ENCODE measurements around the gene LAMA5.

DNA sequence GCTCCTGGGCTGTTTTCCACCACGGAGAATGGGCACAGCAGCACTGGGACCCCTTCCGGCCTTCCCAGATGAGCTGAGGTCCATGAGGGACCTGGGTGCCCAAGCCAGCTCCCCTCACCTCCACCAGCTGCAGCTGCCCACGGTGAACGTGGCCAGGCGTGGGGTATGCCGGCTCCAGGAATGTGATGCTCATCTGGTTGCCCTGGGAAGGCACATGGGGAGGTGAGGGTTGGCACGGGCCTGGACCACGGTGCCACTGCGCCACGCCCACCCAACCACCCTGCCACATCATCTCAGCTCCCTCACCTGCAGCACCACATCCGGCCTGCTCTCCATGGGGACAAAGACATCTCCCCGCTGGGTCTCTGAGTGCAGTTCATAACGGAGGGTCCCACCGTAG is 40.6 kb downstream of the LAMA5 start:
- TF ChIP-seq, protein P1, sequence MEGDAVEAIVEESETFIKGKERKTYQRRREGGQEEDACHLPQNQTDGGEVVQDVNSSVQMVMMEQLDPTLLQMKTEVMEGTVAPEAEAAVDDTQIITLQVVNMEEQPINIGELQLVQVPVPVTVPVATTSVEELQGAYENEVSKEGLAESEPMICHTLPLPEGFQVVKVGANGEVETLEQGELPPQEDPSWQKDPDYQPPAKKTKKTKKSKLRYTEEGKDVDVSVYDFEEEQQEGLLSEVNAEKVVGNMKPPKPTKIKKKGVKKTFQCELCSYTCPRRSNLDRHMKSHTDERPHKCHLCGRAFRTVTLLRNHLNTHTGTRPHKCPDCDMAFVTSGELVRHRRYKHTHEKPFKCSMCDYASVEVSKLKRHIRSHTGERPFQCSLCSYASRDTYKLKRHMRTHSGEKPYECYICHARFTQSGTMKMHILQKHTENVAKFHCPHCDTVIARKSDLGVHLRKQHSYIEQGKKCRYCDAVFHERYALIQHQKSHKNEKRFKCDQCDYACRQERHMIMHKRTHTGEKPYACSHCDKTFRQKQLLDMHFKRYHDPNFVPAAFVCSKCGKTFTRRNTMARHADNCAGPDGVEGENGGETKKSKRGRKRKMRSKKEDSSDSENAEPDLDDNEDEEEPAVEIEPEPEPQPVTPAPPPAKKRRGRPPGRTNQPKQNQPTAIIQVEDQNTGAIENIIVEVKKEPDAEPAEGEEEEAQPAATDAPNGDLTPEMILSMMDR (optimal IDR thresholded peaks at IDR 0.05 in 1 of 3, IDR thresholded peaks at IDR 0.05 in 1 of 3, conservative IDR thresholded peaks at IDR 0.05 in 1 of 3; ENCODE audit: extremely low read depth in 1 of 3, insufficient read depth in 2 of 3, low read length in 3 of 3) = no peak
- no peak for TF ChIP-seq EZH2 (IDR thresholded peaks at IDR 0.05; ENCODE audit: low read length)

All from keratinocyte (primary cell).